ENCODE data around the gene SRSF3.

Gene SRSF3

DNA sequence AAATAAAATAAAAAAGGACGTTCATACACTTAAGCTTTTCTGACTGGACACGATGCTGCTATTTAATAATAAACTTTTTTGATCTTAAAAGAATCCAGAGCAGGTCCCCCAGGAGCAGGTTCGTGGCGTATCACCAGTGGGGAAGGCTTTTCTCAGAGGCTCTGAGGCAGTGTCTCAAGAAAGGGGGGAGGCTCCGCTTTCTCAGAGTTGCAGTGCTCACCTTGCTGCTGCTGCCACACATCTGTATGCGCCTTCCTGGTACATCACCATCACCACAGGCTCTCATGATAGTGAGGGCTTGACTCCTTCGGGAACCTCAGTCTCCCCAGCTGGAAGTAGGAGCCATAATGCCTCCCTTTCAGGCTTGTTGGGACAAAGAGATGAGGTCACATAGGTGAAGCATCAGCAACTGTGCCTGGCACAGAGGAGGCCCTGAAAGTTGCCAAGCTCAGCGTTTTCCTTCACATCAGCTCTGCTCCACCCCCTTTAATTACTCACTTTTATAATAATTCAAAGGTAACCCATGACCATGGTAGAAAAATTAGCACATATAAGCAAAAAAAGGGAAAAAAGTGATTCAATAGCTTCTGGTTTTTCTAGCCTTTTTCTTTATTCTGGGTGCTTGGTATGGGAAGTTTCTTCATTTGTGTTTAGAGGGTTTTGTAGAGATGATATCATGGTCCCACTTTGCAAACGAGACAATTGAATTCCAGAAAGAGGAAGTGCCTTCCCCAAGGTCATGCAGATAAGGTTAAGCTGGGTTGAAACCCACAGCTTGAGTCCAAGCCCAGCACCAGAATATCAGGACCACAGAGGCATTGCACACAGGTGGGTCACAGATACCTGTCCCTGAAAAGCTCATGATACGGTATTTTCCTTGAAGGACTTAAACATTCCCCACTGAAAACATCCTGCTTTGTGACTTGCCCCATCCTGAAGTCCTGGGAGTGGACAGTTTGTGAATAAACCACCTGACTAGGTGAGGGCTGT lies 24.5 kb downstream of the SRSF3 start:
- TF ChIP-seq, protein P1, sequence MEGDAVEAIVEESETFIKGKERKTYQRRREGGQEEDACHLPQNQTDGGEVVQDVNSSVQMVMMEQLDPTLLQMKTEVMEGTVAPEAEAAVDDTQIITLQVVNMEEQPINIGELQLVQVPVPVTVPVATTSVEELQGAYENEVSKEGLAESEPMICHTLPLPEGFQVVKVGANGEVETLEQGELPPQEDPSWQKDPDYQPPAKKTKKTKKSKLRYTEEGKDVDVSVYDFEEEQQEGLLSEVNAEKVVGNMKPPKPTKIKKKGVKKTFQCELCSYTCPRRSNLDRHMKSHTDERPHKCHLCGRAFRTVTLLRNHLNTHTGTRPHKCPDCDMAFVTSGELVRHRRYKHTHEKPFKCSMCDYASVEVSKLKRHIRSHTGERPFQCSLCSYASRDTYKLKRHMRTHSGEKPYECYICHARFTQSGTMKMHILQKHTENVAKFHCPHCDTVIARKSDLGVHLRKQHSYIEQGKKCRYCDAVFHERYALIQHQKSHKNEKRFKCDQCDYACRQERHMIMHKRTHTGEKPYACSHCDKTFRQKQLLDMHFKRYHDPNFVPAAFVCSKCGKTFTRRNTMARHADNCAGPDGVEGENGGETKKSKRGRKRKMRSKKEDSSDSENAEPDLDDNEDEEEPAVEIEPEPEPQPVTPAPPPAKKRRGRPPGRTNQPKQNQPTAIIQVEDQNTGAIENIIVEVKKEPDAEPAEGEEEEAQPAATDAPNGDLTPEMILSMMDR (conservative IDR thresholded peaks at IDR 0.05; ENCODE audit: low read depth, low read length): no peak

GRCh38 chr6:36621371-36621855 lies 27.3 kb downstream of the SRSF3 start:
- no peak overlapping the region for H3K4me3 ChIP-seq (ENCODE audit: low read length)
- no peak for DNase-seq (ENCODE audit: low read depth)
- TF ChIP-seq, protein P1 (conservative IDR thresholded peaks at IDR 0.05; ENCODE audit: low read depth, low read length): no peak

More for the DNA sequence above, 24.5 kb downstream of the SRSF3 start:
- no peak overlapping the region for H3K4me3 ChIP-seq (ENCODE audit: low read length)
- no peak for DNase-seq (ENCODE audit: low read depth)

DNA sequence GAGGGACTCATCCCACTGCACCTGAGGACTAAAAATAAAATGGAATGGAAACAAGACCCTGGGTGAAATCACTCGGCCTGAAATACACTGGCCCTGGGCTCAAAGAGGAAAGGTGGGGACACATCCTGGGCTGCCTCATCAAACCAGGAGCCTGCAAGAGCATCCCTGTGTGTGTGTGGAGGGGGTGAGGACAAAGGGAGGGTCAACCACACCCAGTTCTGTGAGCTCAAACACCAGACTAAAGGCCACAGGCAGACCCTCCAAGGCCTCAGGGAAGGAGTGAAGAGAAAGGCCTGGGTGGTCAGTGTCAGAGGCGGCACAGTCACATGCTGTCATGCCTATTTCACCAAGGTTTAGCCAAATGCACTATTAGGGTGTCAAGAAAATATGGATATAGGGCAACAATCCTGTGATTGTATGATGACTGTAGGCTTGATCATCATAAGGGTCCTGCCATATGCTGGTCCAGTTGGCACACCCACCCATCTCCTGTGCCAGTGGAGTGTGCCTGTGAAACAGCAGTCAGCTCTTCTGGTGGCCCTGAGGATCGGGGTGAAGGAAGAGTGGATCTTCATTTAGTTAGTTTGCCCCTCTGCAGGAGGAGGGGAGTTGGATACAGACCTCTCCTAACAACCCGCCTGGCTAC lies 28.9 kb downstream of the SRSF3 start:
- TF ChIP-seq, protein P1 (conservative IDR thresholded peaks at IDR 0.05; ENCODE audit: low read depth, low read length): no peak
- no peak overlapping the region for H3K4me3 ChIP-seq (ENCODE audit: low read length)
- no peak for DNase-seq (ENCODE audit: low read depth)

DNA sequence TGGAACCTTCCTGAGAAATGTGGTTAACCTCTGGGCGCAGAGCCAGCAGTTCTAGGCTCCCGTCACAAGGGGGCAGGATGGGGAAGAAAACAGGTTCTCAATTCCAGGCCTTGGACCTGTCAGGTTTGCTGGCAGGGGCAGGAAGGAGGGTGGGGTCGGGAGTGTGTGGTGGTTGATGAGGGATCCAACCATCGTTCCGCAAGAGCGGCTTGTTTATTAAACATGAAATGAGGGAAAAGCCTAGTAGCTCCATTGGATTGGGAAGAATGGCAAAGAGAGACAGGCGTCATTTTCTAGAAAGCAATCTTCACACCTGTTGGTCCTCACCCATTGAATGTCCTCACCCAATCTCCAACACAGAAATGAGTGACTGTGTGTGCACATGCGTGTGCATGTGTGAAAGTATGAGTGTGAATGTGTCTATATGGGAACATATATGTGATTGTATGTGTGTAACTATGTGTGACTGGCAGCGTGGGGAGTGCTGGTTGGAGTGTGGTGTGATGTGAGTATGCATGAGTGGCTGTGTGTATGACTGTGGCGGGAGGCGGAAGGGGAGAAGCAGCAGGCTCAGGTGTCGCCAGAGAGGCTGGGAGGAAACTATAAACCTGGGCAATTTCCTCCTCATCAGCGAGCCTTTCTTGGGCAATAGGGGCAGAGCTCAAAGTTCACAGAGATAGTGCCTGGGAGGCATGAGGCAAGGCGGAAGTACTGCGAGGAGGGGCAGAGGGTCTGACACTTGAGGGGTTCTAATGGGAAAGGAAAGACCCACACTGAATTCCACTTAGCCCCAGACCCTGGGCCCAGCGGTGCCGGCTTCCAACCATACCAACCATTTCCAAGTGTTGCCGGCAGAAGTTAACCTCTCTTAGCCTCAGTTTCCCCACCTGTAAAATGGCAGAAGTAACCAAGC lies 29.6 kb downstream of the SRSF3 start:
- no peak overlapping the region for H3K4me3 ChIP-seq (ENCODE audit: low read length)
- no peak for DNase-seq (ENCODE audit: low read depth)
- TF ChIP-seq, protein P1 (conservative IDR thresholded peaks at IDR 0.05; ENCODE audit: low read depth, low read length): peak; percentile 92

- TF ChIP-seq, protein P1 (conservative IDR thresholded peaks at IDR 0.05; ENCODE audit: low read depth, low read length): no peak
- no peak overlapping the region for H3K4me3 ChIP-seq (ENCODE audit: low read length)
- DNase-seq (ENCODE audit: low read depth): no peak
Measured at GRCh38 chr6:36624461-36625157, 30.4 kb downstream of the SRSF3 start.

All from retinal pigment epithelial cell (primary cell).